Thymus (tissue), 11 donors: Measurements from ENCODE around the gene KLHL26. TPM values are rescaled to one million over a fixed set of nuclear protein-coding genes. Genes with fewer than 3 reads are reported as not detected.

Experiments
- DNase-seq, 9 donors: peaks; one replicate each; pipeline ENCODE4 v3.0.0-alpha.2; 2013; ENCODE audit warnings: low spot score in 9 of 9, low read depth in 6 of 9, missing footprints in 1 of 9
- H3K27ac ChIP-seq, 2 donors: one replicate each; pipeline ENCODE4 v1.5.1; 2013; ENCODE audit warnings: control low read depth in 1 of 2, low read depth in 1 of 2, low read length in 1 of 2, mild to moderate bottlenecking in 1 of 2, moderate library complexity in 1 of 2
- H3K27me3 ChIP-seq, 2 donors: one replicate each; pipeline ENCODE4 v1.5.1; 2013; ENCODE audit warnings: low read length in 1 of 2; ENCODE audit not compliant: control insufficient read depth in 2 of 2, insufficient read depth in 1 of 2
- H3K36me3 ChIP-seq, 2 donors: one replicate each; pipeline ENCODE4 v1.5.1; 2013; ENCODE audit warnings: low read length in 1 of 2, mild to moderate bottlenecking in 1 of 2, moderate library complexity in 1 of 2; ENCODE audit not compliant: control insufficient read depth in 2 of 2, insufficient read depth in 2 of 2
- H3K4me1 ChIP-seq, 2 donors: one replicate each; pipeline ENCODE4 v1.5.1; 2013; ENCODE audit warnings: low read length in 2 of 2; ENCODE audit not compliant: control insufficient read depth in 2 of 2, insufficient read depth in 2 of 2
- H3K4me3 ChIP-seq, 2 donors: one replicate each; pipeline ENCODE4 v1.5.1; 2013; ENCODE audit warnings: low read length in 2 of 2, control low read depth in 1 of 2, mild to moderate bottlenecking in 1 of 2
- H3K9me3 ChIP-seq, 2 donors: one replicate each; pipeline ENCODE4 v1.5.1; 2013; ENCODE audit warnings: low read length in 1 of 2, mild to moderate bottlenecking in 1 of 2; ENCODE audit not compliant: control insufficient read depth in 2 of 2, insufficient read depth in 1 of 2
- WGBS: extraction: QIAGEN DNeasy Blood & Tissue Kit; methylation state at CpG from one replicate; pipeline ENCODE4 v1.1.7; 2013; 5-methylcytosine and 5-hydroxymethylcytosine counted together
- polyA plus RNA-seq: library from polyadenylated mRNA; stranded (reverse); fragments of 200-250 nt; gene quantifications from one replicate; pipeline ENCODE4 v1.2.3, GENCODE V29; 2013
- total RNA-seq: library from RNA; stranded (reverse); fragments of 120-200 nt; gene quantifications from one replicate; pipeline ENCODE4 v1.2.4, GENCODE V29; 2013
- donor health status: healthy.

KLHL26 gene
- total and polyA plus RNA-seq, 2 donors, result 0.99 to 4.0 TPM

DNA sequence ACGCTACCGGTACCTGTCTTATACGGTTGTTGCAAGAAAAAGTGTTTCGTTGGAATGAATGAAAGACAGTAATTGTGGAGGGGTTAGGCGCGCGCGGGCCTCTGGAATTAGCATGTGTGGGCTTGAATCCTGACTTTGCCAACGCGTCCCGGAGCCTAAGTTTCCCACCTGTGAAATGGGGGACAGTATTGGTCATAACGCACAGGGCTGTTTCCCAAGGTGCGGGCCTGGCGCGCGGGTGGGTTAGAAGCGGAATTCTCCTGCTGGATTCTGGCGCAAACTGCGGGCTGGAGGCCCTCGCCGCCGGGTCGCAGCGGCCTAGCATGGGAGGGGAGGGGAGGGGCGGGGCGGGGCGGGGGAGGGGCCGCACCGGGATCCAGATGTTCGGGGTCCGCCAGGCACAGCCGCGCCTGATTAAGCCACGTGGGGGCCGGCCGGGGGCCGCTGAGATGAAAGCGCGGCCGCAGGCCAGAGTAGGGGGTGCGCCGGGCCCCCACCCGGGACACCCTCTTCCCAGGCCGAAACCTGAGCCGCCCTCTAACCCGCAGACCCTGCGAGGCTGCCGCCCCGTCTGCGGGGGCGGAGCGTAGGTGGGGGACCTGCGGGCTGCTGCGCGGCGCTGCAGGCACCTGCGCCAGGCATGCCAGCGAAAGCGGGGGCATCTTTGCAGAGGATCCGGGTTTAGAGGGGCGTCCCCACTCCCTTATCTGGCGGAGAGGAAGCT is 25.3 kb upstream of the KLHL26 start:
- H3K4me3 ChIP-seq, result peak overlapping the region in 1 of 2 donors; percentile 12
- no peak for DNase-seq
- peaks cover 81 to 97% of the 10 kb centered on the region in 2 donors for H3K27me3 ChIP-seq
- peaks cover 2 to 21% of the 10 kb centered on the region in 2 donors for H3K4me1 ChIP-seq
- H3K27ac ChIP-seq, result no peak overlapping the region
- WGBS, result 2% methylated on average over 62 of the region's 62 CpGs
- H3K36me3 ChIP-seq, result no peaks in the 10 kb centered on the region
- peaks cover 0 to 12% of the 10 kb centered on the region in 2 donors for H3K9me3 ChIP-seq

DNA sequence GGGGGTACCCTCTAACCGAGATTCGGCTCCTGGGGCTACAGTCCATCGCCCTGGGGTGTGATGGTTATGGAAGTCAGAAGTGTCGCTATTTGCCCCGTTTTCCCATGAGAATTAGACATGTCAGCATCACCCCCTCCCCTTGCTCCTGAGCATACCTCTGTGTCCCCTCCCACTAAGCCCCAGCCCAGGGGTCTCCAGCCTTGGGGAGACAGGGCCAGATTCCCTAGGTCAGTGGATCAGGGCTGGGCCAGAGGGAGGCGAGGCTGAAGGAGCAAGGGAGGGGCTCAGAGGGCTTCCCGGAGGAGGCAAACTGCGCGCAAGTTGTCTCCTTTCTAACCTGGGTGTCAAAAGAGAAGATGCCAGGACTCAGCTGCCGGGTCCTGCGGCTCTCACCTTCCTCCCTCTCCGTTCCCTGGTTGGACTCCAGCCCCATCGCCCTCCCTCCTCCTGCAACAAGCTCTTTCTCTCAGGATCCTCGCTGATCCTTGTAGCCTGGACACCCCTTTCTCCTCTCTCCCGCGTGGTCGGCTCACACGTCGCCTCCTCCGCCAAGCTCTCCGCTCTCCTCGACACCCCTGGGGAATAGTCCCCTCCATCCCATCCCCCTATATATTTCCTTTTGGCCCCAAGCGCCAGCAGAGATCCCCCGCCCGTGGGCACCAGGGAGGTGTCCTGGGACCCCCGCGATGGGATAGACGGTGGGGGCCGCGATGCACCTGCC is 24.6 kb upstream of the KLHL26 start:
- H3K9me3 ChIP-seq, result peaks cover 0 to 12% of the 10 kb centered on the region in 2 donors
- no peaks in the 10 kb centered on the region for H3K36me3 ChIP-seq
- H3K4me1 ChIP-seq, result peaks cover 2 to 21% of the 10 kb centered on the region in 2 donors
- 5% methylated on average over 30 of the region's 30 CpGs for WGBS
- H3K27me3 ChIP-seq, result peaks cover 76 to 99% of the 10 kb centered on the region in 2 donors
- no peak overlapping the region for H3K27ac ChIP-seq
- H3K4me3 ChIP-seq, result peak overlapping the region in 1 of 2 donors; percentile 48
- DNase-seq, result no peak

DNA sequence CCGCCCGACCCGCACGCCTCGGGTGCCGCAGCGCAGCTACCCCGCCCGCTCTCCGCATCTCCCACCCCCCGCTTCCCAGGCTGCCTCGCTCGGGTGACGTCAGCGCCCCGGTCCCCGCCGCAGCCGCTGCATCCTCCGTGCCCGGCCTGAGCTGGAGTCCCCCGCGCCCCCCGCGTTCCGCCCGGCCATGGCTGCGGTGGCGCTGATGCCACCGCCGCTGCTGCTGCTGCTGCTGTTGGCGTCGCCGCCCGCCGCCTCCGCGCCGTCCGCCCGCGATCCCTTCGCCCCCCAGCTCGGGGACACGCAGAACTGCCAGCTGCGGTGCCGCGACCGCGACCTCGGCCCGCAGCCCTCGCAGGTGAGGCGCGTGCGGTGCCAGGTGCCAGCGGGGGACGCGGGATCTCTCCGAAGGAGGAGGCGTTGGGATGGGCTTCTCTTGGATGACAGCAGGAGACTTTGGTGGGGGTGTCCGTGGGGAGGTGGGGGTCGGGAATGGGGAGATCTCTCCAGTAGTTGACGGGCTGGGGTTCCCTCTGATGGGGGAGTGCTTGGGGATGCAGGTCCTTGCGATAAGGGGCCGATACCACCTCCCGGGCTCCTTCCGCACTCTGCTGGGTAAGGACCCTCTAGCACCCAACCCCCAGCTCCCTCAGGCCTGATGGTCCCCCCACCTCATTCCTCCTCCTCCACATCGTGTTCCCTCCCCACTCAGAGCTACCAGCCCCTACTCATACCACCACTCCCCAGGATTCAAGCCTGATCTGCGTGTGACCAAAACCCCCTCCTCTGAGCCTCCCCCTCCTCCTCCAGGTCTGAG is 23.8 kb upstream of the KLHL26 start, which contains the start of gene TMEM59L:
TMEM59L (plus strand) TSS at position 99 of the 817 bp plus-strand sequence; CDS start at position 188, 89 bp downstream.
- peaks cover 0 to 12% of the 10 kb centered on the region in 2 donors for H3K9me3 ChIP-seq
- peak within 1 kb of the TSS in 1 of 2 donors; percentile 48 for H3K4me3 ChIP-seq
- DNase-seq, result no peak
- H3K27ac ChIP-seq, result no peak within 1 kb of the TSS
- 4% methylated on average over 70 of the region's 70 CpGs for WGBS
- peaks cover 2 to 18% of the 10 kb centered on the region in 2 donors for H3K4me1 ChIP-seq
- H3K36me3 ChIP-seq, result no peaks in the 10 kb centered on the region
- H3K27me3 ChIP-seq, result peaks cover 71 to 99% of the 10 kb centered on the region in 2 donors

DNA sequence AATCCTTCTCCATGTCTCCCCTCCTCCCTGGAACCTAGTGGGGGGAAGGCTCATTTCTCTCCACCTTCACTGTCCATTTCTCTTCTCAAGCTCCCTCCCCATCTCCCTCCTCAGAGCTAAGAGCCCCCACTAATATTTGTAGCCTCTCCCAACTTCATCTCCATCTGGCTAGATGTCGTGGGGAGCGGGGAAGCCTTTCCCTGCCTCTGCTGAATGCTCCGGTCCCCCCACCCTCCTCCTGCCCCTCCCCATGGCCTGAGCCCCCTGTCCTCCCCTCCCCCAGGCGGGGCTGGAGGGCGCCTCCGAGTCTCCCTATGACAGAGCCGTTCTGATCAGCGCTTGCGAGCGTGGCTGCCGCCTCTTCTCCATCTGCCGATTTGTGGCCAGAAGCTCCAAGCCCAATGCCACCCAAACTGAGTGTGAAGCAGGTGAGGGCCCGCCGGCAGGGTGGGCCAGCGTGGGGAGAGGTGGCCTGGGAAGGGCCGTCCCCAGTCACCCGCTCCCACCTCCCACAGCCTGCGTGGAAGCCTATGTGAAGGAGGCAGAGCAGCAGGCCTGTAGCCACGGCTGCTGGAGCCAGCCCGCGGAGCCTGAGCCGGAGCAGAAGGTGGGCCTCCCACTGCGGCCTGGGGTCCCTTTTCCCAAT is 23.1 kb upstream of the KLHL26 start:
- peaks cover 63 to 94% of the 10 kb centered on the region in 2 donors for H3K27me3 ChIP-seq

DNA sequence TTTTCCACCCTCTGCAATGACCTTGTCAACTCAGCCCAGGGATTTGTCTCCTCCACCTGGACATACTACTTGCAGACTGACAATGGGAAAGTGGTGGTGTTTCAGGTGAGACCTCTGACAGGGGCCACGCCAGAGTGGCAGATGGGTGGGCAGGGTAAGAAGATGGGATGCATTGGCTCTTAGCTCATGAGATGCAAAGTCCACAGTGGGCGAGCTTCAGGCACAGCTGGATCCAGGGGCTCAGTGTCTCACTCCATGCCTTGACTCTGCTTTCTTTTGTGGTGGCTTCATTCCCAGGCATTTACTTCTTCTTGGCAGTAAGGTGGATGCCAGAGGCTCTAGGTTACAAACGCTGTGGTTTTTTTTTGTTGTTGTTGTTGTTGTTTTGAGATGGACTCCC is 20.8 kb upstream of the KLHL26 start:
- peaks cover 2 to 15% of the 10 kb centered on the region in 2 donors for H3K4me1 ChIP-seq
- WGBS, result 95% methylated on average over 3 of the region's 3 CpGs
- peaks cover 41 to 80% of the 10 kb centered on the region in 2 donors for H3K27me3 ChIP-seq

More for the DNA sequence above, 23.1 kb upstream of the KLHL26 start:
- Histone ChIP-seq H3K4me3 (no peak overlapping the region), H3K9me3 (peaks cover 0 to 12% of the 10 kb centered on the region in 2 donors), H3K36me3 (no peaks in the 10 kb centered on the region), H3K4me1 (peaks cover 2 to 18% of the 10 kb centered on the region in 2 donors), H3K27ac (no peak overlapping the region)
- WGBS, result 28% methylated on average over 23 of the region's 23 CpGs
- DNase-seq, result no peak

DNA sequence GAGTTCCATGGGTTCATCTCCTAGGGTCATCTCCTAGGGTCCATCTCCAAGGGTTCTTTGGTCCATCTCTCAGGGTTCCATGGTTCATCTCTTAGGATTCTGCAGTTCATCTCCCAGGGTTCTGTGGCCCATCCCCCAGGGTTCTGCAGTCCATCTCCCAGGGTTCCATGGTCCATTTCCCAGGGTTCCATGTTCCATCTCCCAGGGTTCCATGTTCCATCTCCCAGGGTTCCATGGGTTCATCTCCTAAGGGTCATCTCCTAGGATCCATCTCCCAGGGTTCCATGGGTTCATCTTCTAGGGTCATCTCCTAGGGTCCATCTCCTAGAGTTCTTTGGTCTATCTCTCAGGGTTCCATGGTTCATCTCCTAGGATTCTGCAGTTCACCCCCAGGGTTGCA is 19.3 kb upstream of the KLHL26 start:
- H3K4me1 ChIP-seq, result peaks cover under 1 to 2% of the 10 kb centered on the region in 2 donors
- no peak overlapping the region for H3K4me3 ChIP-seq
- no peak for DNase-seq
- H3K36me3 ChIP-seq, result no peaks in the 10 kb centered on the region
- H3K27me3 ChIP-seq, result peaks cover 26 to 73% of the 10 kb centered on the region in 2 donors
- H3K27ac ChIP-seq, result no peak overlapping the region
- peaks cover 0 to 8% of the 10 kb centered on the region in 2 donors for H3K9me3 ChIP-seq

More for the DNA sequence above, 20.8 kb upstream of the KLHL26 start:
- DNase-seq, result no peak
- H3K36me3 ChIP-seq, result no peaks in the 10 kb centered on the region
- no peak overlapping the region for H3K27ac ChIP-seq
- H3K4me3 ChIP-seq, result no peak overlapping the region
- H3K9me3 ChIP-seq, result peaks cover 0 to 8% of the 10 kb centered on the region in 2 donors

DNA sequence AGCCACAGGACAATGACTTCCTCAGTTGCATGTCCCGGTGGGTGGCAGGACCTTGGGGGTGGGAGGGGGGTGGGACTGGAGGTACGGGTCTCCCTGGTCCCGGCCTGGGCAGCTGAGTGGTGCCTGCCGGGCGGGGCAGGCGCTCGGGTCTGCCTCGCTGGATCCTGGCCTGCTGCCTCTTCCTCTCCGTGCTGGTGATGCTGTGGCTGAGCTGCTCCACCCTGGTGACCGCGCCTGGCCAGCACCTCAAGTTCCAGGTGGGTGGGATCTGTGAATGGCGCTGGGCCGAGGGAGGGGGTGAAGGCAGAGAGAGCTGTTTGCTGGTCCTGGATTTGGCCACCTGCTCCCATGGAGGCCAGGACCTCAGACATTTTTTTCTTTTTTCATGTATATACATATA is 18.6 kb upstream of the KLHL26 start:
- WGBS, result 98% methylated on average over 13 of the region's 13 CpGs
- H3K36me3 ChIP-seq, result no peaks in the 10 kb centered on the region
- H3K4me3 ChIP-seq, result no peak overlapping the region
- H3K27me3 ChIP-seq, result peaks cover 20 to 71% of the 10 kb centered on the region in 2 donors
- H3K4me1 ChIP-seq, result no peaks in the 10 kb centered on the region
- H3K27ac ChIP-seq, result no peak overlapping the region
- DNase-seq, result no peak
- H3K9me3 ChIP-seq, result peaks cover 0 to 8% of the 10 kb centered on the region in 2 donors

DNA sequence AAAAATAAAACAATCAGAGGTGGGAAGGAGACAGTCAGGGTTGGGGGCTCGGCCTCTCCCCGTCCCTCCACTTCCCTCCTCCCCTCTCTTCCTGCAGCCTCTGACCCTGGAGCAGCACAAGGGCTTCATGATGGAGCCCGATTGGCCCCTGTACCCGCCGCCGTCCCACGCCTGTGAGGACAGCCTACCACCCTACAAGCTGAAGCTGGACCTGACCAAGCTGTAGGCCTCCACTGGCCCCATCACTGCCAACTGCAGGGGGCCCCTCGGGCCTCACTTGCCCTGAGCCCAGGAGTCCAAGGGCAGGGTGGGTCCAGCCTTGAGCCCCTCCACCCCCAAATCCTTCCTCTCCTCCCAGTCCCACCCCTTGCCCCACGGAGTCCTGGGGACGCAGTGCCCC is 16.5 kb upstream of the KLHL26 start:
- H3K27ac ChIP-seq, result no peak overlapping the region
- WGBS, result 95% methylated on average over 10 of the region's 10 CpGs
- no peak for DNase-seq
- H3K9me3 ChIP-seq, result no peaks in the 10 kb centered on the region
- no peaks in the 10 kb centered on the region for H3K4me1 ChIP-seq
- no peak overlapping the region for H3K4me3 ChIP-seq
- H3K36me3 ChIP-seq, result no peaks in the 10 kb centered on the region
- peaks cover 3 to 55% of the 10 kb centered on the region in 2 donors for H3K27me3 ChIP-seq
